WTC11 (cell line): Measurements from ENCODE around the gene CMKLR1. TPM values are rescaled to one million over a fixed set of nuclear protein-coding genes. Genes with fewer than 3 reads are reported as not detected.

Experiments
- ATAC-seq: fragments of 200-7000 bp; cut with Tn5 transposase; 2 replicates; pipeline ENCODE4 v1.10.0; 2021; ENCODE audit warnings: mild to moderate bottlenecking, moderate library complexity
- CTCF ChIA-PET: fragments of 300-600 bp; sonication (Branson Sonifier 250); formaldehyde crosslinking; loops from one replicate; lab custom pipeline; 2021; ENCODE audit warnings: antibody characterized with exemption; lab: Charles Lee
- POLR2A ChIA-PET: fragments of 350-600 bp; sonication (Branson Sonifier 250); formaldehyde crosslinking; loops from one replicate; lab custom pipeline; 2021; ENCODE audit warnings: antibody characterized with exemption; lab: Charles Lee
- DNase-seq: peaks from one replicate; pipeline ENCODE4 v3.0.0; 2021; ENCODE audit warnings: low spot score
- H3K27ac Mint-ChIP-seq: 2 replicates; pipeline ENCODE4 v1.8.0; 2021; ENCODE audit warnings: mixed read lengths
- H3K27me3 Mint-ChIP-seq: 2 replicates; pipeline ENCODE4 v1.8.0; 2021; ENCODE audit warnings: low read depth, mild to moderate bottlenecking, moderate library complexity, mixed read lengths
- H3K36me3 Mint-ChIP-seq: 2 replicates; pipeline ENCODE4 v1.8.0; 2021; ENCODE audit warnings: mixed read lengths
- H3K4me1 Mint-ChIP-seq: 2 replicates; pipeline ENCODE4 v1.8.0; 2022; ENCODE audit warnings: mixed read lengths
- H3K4me3 Mint-ChIP-seq: 2 replicates; pipeline ENCODE4 v1.8.0; 2021; ENCODE audit warnings: mild to moderate bottlenecking, moderate library complexity, mixed read lengths
- H3K9me3 Mint-ChIP-seq: 2 replicates; pipeline ENCODE4 v1.8.0; 2021; ENCODE audit warnings: mixed read lengths
- ATF1 ChIP-seq: sonication (generic); formaldehyde crosslinking; IDR thresholded peaks from 2 replicates; pipeline ENCODE4 v1.8.1; 2023; ENCODE audit warnings: mild to moderate bottlenecking, moderate library complexity, missing genetic modification reagents
- CDX4 ChIP-seq: fragments of 250-450 bp; sonication (Bioruptor Pico); IDR thresholded peaks from 2 replicates; pipeline ENCODE4 v1.9.0; 2021; ENCODE audit warnings: moderate library complexity, mild to moderate bottlenecking, inconsistent platforms, borderline replicate concordance
- CTCF ChIP-seq: fragments of 200-600 bp; IDR thresholded peaks from 2 replicates; pipeline ENCODE4 v1.8.0; 2022; ENCODE audit warnings: antibody characterized with exemption
- EMX1 ChIP-seq: fragments of 250-450 bp; sonication (Bioruptor Pico); IDR thresholded peaks from 2 replicates; pipeline ENCODE4 v1.8.0; 2021; ENCODE audit warnings: mild to moderate bottlenecking
- ERG ChIP-seq: fragments of 250-450 bp; sonication (Bioruptor Pico); IDR thresholded peaks from 2 replicates; pipeline ENCODE4 v1.8.0; 2021; ENCODE audit warnings: mild to moderate bottlenecking
- IRF2 ChIP-seq: sonication (generic); formaldehyde crosslinking; IDR thresholded peaks from 2 replicates; pipeline ENCODE4 v1.8.0; 2022; ENCODE audit warnings: low read depth, missing genetic modification reagents, borderline replicate concordance
- NR1H2 ChIP-seq: sonication (generic); formaldehyde crosslinking; IDR thresholded peaks from 2 replicates; pipeline ENCODE4 v1.9.0; 2021; ENCODE audit warnings: mild to moderate bottlenecking, moderate library complexity, missing genetic modification reagents
- SMAD3 ChIP-seq: sonication (generic); formaldehyde crosslinking; IDR thresholded peaks from 2 replicates; pipeline ENCODE4 v1.8.0; 2022; ENCODE audit warnings: missing genetic modification reagents, mild to moderate bottlenecking, borderline replicate concordance
- SP1 ChIP-seq: sonication (generic); formaldehyde crosslinking; conservative IDR thresholded peaks from 2 replicates; pipeline ENCODE4 v1.8.1; 2022; ENCODE audit warnings: missing genetic modification reagents
- TEAD4 ChIP-seq: sonication (generic); formaldehyde crosslinking; IDR thresholded peaks from 2 replicates; pipeline ENCODE4 v1.8.0; 2022; ENCODE audit warnings: mild to moderate bottlenecking, missing genetic modification reagents
- TP53 ChIP-seq: sonication (generic); formaldehyde crosslinking; IDR thresholded peaks from 2 replicates; pipeline ENCODE4 v1.8.1; 2023; ENCODE audit warnings: mild to moderate bottlenecking, missing genetic modification reagents
- USF2 ChIP-seq: sonication (generic); formaldehyde crosslinking; IDR thresholded peaks from 2 replicates; pipeline ENCODE4 v1.8.1; 2023; ENCODE audit warnings: mild to moderate bottlenecking, missing genetic modification reagents, moderate library complexity
- ZNF138 ChIP-seq: sonication (generic); formaldehyde crosslinking; conservative IDR thresholded peaks from 2 replicates; pipeline ENCODE4 v1.8.1; 2022; ENCODE audit warnings: mild to moderate bottlenecking, moderate library complexity, missing genetic modification reagents
- ZNF532 ChIP-seq: fragments of 250-450 bp; sonication (Bioruptor Pico); IDR thresholded peaks from 2 replicates; pipeline ENCODE4 v1.9.0; 2021; ENCODE audit warnings: mild to moderate bottlenecking, borderline replicate concordance
- total RNA-seq: library from RNA; stranded (reverse); gene quantifications from 3 replicates; pipeline ENCODE4 v1.2.3, GENCODE V29; 2021

Gene CMKLR1
- total RNA-seq, 1 experiment from 2014 or later = 1.6 TPM

GRCh38 chr12:108257610-108258106 is 81.5 kb downstream of the CMKLR1 start:
- ATAC-seq (no peak), DNase-seq (no peak)
- POLR2A ChIA-PET = no interaction called here
- Mint-ChIP-seq H3K27ac (no peak overlapping the region), H3K27me3 (peaks cover 10% of the 10 kb centered on the region), H3K9me3 (peaks cover 40% of the 10 kb centered on the region), H3K36me3 (peaks cover 28% of the 10 kb centered on the region), H3K4me1 (peaks cover 25% of the 10 kb centered on the region), H3K4me3 (no peak overlapping the region)
- TF ChIP-seq TP53 (CRISPR knock-in tag) (no peak), USF2 (no peak), ZNF532 (CRISPR knock-in tag) (no peak), EMX1 (CRISPR knock-in tag) (no peak), CDX4 (CRISPR knock-in tag) (no peak), NR1H2 (CRISPR knock-in tag) (no peak), IRF2 (CRISPR knock-in tag) (no peak), TEAD4 (CRISPR knock-in tag) (no peak), SP1 (CRISPR knock-in tag) (no peak), ATF1 (CRISPR knock-in tag) (no peak), CTCF (no peak), SMAD3 (no peak)
- CTCF ChIA-PET = no interaction called here

GRCh38 chr12:108257004-108257403 is 82.1 kb downstream of the CMKLR1 start:
- ATAC-seq = no peak
- CTCF ChIA-PET = no interaction called here

More at GRCh38 chr12:108257004-108257403, 82.1 kb downstream of the CMKLR1 start:
- peaks cover 7% of the 10 kb centered on the region; the same call in 1 of the 2 replicates for H3K27me3 Mint-ChIP-seq
- POLR2A ChIA-PET = no interaction called here
- peaks cover 33% of the 10 kb centered on the region for H3K9me3 Mint-ChIP-seq
- peaks cover 31% of the 10 kb centered on the region for H3K4me1 Mint-ChIP-seq
- DNase-seq = no peak
- H3K4me3 Mint-ChIP-seq = no peak overlapping the region
- H3K36me3 Mint-ChIP-seq = peaks cover 28% of the 10 kb centered on the region
- no peak overlapping the region for H3K27ac Mint-ChIP-seq
- TF ChIP-seq ERG (no peak), ZNF138 (CRISPR knock-in tag) (no peak)
